CD4-positive, alpha-beta T cell treated with Interferon gamma for 1 hour (primary cell): ENCODE data around the gene EMP2.
"Not testable (repeated sequence)": the region's sequence is repeated elsewhere in the genome, so short reads cannot be mapped to it uniquely, and the experiment has no call there.

Experiments
- DNase-seq: peaks from one replicate; pipeline ENCODE4 v3.0.0-alpha.2; 2020

EMP2 gene

DNA sequence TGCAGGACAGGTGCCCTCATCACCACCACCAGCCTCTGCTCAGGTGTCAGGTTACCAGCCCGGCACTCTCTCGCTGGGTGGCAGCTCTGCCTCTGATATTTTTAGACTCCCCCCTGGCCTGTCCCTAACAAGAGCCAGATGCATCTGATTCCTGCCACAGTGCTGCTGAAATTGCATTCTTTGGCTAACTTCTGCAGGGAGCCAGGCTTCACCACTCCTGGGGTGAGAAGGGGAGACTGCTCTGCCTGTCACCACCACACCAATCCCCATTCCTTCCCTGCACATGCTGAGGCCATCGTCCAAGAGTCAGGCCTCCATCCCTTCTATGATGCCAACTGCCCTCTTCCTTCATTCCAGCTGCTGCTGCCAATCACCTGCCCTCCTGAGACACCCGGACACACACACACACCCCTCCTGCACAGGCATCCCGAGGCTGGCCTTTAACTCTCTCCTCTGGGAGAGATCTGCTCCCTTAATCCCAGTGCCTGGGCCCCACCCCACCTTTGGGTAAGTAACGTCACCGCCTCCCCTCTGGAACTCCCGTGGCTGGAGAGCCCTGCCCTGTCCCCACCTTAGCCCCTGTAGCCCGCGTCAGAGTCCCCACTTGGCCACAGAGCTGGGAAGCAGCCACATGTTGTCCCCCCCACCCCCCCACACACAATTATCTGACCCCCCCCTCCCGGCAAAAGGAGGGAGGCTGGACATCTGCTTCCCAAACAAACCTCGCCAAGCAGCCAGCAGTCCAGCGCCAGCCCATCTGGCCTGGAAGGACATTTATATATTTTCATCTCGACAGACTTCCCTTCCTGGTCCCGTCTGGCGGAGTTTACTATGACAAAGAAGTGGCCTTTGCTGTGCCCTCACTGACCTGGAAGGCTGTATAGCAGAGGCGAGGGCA is 2.8 kb downstream of the EMP2 start:
- DNase-seq: no peak

DNA sequence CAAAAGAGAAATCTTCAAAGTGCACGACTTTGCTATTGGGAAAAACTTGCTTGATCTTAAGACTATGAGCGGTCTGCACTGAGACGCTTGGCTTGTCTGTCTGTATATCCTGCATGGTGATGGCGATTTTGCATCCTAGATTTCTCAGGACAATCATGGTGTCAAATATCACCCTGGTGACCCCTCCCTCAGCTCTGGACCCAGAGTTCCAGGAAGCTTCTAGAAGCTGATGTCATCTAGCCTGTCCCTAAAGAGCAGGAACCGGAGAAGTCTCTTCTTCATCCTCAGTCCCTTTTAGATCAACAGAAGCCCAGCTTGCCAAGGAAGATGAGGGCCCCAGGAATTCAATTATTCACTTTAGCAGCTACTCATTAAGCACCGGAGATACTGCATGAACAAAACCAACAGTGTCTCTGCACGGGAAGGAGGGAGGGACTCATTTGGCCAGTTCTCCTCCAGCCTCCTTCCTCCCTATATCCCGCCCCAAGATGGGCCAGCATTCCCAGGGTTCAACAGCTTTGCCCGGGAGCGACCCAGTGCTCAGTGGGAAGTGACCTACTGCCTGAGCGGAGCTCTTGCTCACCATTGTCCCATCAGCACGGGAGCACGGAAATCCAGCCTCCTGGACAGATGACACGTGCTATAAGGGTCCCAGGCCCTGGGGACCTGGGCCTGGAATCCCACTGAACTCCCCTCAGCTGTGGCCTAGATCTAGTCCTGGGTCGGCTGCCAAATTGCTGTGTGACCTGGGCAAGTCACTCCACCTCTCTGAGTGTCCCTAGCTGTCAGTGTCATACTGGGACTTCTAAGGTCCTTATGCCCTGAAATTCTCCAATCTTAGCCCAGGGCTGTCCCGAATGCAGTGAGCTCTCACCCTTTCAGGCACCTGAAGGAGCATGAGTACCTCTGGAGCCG is 3.8 kb downstream of the EMP2 start:
- DNase-seq: no peak

DNA sequence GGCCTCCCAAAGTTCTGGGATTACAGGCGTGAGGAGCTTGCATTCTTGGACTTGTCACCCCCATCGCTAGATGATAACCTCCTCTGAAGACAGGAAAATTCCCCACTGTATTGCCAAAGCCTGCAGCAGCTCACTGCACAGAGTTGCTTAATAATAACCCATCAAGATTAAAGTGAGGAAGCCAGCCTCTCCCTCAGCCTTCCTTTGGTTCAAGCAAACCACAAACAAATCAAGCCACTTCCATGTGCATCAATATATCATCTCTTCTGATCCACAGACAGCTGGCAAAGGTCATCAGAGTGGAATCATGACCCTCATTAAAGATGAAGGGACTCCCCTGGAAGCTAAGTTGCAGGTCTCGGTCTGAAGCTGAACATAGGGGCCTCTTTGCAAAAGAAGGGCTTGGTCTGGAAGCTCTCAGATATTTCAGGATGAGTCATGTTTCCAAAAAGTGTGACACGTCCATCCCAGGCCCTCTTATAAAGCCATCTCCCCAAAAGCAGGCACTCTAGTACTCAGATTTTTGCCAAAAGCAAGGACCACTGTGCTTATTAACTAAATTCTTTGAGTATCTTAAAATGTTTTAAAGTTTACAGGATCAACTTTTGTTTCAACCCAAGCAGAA is 4.8 kb downstream of the EMP2 start:
- no peak for DNase-seq

DNA sequence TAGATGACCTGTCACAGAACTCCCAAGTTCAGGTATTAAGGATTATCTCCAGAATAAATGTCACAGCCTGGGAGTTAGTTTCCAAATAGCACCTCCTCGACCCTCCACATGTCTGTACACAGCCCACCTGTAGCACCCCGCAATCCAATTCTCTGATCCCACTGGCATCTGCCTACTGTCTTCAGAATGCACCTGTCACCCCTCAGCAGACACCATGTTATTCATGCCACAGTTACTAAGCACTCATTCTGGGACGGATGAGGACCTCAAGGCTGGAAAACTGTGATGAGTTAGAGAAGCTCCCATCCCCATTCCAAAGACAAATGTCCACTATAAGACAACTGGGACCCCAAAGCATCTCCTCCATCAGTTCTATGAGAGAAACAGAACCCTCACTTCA is 7.8 kb downstream of the EMP2 start:
- DNase-seq: no peak

DNA sequence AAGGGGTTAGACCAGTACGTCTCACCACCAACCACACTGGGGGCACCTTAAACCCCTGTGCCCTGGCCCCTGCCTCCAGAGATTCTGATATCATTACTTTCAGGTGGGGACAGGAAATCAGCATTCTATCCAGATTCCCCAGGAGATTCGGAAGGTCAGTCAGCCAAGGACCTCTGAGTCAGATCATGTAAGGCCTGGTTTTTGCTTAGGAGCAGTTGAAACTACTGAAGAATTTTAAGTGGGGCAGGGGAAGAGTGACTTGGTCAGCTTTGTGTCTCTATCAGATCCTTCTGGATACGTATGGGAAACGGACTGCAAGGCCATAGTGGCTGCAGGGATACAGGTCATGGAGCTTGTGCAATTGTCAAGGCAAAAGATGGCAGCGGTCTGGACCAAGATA is 9.0 kb downstream of the EMP2 start:
- DNase-seq: no peak

DNA sequence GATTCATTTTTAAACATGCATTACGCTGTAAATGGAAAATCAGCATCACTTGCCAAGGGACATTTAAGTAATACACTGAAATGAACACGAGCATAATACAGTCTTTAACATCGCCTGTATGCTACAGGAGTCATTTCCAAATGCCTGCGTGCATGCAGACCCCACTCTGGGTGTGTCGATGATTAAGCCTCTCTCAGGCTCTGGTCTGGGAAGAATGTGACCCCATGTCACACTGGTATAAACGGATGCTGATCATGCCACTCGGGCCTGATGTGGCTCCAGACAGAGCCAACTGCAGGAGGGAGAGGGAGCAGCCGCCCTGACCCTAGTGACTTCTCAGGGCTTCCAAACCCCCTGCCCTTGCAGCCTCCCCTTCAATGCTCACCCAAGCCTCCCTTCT is 10.8 kb downstream of the EMP2 start:
- no peak for DNase-seq

DNA sequence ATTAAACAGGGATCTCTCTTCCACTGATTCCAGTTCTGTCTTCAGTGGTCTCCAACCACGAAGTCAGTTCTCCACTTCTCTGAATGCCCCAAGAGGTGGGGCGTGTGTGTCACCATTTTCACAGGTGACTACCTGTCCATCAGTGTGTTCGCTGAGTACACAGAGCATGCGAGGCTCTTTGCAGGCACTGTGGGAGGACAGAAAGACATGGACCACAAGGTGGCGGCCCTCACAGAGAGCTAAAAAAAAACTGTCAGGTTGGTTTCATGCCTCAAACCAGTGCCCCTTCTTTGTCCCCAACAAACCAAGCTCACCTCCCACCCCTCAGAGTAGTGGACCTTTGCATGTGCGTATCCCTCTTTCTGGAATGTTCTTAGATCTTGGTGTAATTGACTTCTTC is 13.8 kb downstream of the EMP2 start:
- DNase-seq: no peak

DNA sequence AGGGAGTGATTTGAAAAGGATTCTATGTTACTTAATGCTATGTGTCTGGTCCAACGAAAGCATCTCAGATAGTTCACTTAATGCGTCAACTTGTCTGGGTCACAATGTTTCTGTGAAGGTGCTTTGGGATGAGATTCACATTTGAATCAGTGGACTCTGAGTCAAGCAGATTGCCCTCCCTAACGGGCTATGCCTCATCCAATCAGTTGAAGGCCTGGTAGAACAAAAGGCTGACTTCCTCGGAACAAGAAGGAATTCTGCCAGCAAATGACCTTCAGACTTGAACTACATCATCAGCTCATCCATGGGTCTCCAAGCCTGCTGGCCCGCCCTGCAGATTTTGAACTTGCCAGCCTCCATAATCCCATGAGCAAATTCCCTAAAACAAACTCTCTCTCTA is 15.2 kb downstream of the EMP2 start:
- DNase-seq: no peak

DNA sequence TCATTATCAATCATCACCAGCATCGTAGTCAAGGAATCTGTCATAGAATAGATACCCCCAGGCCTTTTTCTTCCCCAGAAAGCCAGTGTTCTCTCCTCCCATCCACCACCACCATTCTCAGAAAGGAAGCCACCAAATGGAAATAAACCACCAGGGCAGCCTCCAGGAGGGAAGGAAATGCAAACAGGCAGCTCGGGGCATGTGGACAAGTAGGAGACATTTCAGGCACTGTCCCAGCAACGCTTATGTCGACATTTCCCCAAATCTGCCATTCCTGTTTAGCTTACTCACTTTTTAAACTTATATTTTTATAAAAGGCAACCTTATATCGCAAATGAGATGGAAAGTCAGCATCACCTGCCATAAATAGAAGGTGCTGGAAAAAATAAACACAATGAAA is 15.8 kb downstream of the EMP2 start:
- no peak for DNase-seq

DNA sequence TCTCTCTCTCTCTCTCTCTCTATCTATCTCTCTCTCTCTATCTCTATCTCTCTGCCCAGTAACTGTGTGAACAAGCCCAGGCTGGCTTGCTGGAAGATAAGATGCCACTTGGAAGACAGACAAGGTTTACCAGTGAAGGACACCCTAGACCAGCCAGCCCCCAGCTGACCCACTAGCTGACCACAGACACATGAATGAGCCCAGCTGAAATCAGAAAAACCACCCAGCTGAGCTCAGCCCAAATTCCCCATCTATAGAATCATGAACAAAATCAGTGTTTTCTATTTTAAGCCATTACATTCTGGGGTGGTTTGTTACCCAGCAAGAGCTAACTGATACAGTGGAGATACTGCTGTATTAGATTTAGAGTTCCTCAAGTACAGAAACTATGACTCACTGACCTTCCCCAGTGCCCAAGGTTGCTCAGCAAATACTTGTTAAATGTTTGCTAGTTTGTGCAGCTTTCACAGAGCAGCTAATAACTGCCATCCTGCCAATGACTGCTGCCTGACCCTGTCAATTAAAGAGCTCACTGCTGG is 18.0 kb downstream of the EMP2 start:
- DNase-seq: no peak

DNA sequence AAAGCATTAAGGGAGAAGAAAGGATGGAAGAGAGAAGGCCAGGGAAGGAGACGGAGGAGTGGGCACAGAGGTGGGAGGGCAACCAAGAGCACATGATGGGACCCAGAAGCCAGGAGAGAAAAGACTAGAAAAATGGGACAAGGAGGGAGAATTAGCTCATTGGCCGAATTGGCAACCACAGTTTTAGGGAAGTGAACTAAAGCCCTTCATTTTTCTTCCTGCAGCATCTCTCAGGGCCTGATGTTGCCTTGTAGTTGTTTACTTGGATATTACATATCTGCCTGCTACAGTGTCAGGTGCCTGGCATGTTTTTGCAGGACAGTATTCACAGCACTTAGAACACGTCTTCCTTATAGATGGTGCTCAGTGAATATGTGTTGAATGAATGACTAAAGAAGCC is 19.0 kb downstream of the EMP2 start:
- no peak for DNase-seq

DNA sequence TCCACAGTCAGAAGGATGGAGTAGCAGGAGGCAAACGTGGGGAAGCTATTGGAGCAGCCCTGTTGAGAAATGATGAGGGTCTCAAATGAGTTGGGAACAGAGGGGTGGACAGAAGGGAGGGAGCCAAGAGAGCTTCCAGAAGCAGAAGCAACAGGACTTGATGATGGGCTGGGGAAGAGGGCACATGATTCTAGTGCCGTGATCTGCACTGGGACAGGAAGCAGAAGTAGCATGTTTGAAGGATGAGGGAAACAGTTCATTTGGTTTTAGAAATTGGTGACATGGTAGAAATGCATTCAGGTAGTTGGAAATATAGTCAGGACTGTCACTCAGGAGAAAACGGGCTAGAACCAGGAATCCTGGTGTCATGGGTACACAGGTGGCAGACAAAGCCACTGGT is 19.4 kb downstream of the EMP2 start:
- no peak for DNase-seq

DNA sequence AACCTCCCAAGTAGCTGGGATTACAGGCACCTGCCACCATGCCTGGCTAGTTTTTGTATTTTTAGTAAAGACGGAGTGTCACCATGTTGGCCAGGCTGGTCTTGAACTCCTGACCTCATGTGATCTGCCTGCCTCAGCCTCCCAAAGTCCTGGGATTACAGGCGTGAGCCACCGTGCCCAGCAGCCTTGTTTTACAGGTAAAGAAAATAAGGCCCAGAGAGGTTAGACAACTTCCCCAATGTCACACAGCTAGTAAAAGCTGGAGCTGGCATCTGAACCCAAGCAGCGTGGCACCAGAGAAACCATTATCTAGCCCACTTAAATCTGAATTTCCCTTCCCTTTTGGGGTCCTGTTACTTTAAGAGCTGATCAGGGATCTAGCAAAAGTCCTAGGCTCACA is 20.6 kb downstream of the EMP2 start:
- DNase-seq: not testable (repeated sequence)

DNA sequence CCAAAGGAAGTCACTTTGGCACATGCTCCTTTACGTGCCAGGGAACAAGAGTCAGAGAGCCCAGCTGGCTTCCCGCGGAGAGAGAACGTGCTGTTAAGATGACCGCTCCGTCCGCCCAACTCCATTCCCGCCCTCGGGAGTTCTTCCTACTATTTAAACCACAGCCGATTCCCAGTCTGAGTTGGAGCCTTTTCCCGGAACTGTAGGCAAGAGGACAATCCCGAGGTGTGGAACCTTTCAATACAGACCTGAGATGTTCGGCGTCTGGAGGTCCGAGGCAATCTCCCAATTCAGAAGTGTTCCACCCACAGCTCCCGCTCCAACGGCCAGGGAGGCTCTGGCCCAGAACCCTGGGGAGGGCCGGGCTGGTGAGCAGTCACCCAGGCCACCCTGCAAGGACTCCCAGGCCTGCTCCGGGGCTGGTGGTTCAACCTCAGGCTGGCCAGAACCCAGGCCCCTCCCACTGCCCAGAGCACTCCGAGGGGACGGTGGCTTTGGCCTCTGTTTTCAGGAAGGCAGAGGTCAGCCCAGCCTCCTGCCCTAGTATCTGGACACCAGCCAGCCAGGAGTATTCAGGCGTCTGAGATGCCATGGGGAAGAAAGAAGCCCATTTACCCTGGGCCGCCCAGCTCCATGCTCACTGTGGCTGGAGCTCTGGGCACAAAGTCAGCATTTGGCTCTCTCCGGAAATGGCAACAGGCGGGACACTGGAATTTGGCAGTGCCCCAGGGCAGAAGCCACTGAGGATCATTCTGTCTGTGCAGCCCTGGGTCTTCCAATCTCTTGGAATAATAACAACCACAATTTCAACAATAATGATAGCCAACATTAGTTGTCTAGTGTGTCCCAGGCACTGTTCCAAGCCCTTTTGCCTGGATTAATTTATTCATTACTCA is 21.4 kb downstream of the EMP2 start:
- DNase-seq: no peak

DNA sequence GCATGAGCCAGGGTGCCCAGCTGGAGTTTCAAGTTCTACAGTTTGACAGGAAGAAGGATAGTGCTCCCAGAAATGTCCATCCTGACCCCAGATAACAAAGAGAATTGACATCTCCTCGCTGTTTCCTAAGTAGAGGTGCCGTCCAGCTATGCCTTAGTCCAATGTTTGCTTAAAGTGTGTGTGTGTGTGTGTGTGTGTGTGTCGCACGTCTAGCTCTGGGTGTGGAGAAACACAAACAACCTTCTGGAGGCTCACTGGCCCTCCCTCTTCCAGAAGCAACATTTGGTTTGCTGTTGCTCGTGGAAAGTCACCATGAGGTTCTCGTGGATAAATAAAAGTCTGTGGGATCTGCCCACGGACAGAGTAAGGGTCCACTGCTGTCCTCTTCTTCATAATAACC is 22.1 kb downstream of the EMP2 start:
- DNase-seq: no peak

DNA sequence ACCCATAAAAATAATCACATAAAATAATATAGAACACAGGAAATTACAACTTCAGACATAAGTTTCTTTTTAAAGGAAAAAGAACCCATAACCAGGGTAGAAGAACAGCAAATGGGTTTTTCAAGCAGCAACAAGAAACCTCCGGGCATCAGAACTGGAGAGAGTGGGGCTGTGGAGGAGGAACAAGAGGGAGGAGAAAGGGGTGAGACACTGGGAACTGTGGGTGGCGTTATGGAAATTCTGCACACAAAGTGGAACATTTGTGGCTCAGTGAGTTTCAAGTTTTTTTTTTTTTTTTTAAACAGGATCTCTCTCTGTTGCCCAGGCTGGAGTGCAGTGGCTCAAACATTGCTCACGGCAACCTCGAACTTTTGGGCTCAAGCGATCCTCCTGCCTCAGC is 22.6 kb downstream of the EMP2 start:
- DNase-seq: no peak

DNA sequence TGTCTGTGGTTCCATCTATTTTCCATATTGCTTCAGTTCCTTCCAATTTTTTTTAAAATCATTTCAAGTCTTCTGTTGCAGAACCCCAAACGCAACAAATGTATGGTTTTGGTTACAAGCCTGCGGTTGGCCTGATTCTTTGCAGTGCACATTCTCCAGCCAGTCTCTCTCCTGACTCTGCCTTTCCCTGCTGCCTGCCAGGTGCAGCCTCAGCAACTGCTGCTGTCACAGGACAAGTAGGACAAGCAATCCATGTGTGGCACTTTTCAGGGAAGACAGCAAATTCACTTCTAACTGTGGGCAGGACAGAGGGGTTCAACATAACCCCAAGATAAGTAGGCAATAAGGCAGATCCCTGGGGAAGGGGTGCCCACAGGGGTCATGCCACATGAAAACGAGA is 24.2 kb downstream of the EMP2 start:
- no peak for DNase-seq

DNA sequence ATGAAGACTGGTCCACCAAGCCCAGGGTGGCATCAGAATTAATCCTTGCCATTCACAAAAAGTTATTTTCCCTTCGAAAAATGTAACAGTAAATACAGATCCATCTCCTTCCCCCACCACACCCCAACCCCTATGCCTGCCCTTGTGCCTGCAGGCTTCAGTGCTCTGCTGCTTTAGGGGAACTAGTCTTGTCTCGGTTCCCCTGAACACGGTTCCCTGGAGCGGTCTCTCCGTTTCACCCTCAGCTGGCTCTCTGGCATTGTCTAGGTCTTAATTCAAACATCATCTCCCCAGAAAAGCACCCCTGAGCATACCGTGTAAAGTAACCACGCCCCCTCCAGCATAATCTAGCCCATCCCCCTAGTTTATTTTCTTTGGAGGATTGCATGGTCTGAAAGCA is 25.8 kb downstream of the EMP2 start:
- peak; percentile 11 for DNase-seq

DNA sequence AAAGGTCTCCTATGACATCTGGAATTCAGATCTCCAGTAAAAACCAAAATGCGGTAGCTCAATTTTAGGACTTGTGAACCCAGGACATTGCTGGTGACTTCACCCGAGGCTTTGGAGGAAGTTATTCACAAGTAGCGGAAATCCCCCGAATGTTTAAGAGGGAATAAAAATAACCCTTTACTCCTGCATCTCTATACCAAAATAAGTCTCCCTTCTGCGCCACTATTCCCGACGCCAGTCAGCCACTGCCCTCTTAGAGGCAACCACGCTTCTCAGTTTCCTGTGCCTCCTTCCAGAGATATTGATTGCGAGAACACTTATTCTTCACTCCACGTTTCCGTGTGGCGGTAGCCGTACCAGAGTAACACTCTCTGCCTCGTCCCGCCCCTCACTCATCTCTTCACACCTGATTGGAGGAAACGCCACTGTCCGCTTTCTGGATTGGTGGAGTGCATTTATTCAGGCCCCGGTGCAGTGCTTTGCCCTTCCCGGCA is 27.4 kb downstream of the EMP2 start:
- DNase-seq: peak; percentile 65

DNA sequence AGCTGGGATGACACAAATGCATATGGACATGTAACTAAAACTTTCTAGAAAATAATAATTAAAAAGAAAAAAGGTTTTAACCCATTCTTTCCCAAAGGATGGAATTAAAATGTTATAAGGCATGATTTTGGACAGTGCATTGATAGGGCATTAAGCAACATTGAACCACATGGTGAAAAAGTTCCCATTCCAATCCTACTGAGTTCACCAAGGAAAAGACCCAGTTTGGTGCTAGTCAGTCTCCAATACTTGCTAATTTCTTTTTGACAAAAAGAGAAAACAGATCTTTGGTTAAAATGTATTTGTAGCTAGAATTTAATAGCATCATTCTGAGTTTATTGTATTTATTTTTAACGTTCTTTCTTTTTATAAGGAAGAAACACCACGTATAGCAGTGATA is 28.1 kb downstream of the EMP2 start:
- no peak for DNase-seq

DNA sequence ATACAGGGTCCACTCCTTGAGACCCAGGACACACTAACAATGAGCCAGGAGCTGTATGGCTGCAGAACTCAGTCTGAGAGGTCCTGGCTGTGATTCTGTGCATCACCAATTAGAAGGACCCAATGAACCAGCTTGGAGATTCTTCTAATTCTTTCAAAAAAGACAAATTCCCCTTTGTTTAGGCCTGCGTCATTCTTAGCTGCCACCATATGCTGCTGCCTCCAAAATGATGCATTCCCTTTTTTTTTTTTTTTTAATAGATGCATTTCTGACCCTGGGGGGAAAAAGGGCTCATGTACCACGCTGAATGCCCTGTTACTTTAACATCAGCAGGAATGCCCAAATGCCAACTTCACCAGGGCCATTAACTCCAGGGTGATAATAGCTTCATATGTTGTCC is 28.5 kb downstream of the EMP2 start:
- no peak for DNase-seq

DNA sequence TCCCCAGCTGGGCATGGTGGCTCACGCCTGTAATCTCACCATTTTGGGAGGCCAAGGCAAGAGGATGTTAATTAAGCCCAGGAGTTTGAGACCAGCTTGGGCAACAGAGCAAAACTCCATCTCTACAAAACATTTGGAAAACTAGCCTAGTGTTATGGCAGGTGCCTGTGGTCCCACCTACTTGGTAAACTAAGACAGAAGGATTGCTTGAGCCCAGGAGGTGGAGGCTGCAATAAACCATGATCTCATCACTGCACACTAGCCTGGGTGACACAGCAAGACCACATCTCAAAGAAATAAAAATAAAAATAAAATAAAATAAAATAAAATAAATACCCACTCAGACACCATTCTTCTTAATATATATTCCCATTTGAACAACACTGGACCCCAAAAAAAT is 32.0 kb downstream of the EMP2 start:
- DNase-seq: no peak
